GM12878 (cell line): Measurements from ENCODE around the gene HDDC3. TPM values are rescaled to one million over a fixed set of nuclear protein-coding genes. Genes with fewer than 3 reads are reported as not detected.

ENCODE experiments used
- ATAC-seq: fragments of 200-7000 bp; cut with Tn5 transposase; 3 replicates; pipeline ENCODE4 v1.9.1; 2020; ENCODE audit warnings: mild to moderate bottlenecking, moderate library complexity
- BruUV-seq: library from RNA; stranded (reverse); fragments of 400-500 nt; replicated peaks from 2 replicates; lab custom pipeline; 2021; lab: Mats Ljungman, UMichigan
- CTCF ChIA-PET: fragments of 300-600 bp; sonication (Branson Sonifier 250); formaldehyde crosslinking; extraction: SDS; loops from one replicate; lab custom pipeline; 2021; ENCODE audit warnings: inconsistent platforms; lab: Yijun Ruan, JAX
- POLR2A ChIA-PET: fragments of 350-600 bp; formaldehyde crosslinking; extraction: SDS; loops from one replicate; lab custom pipeline; 2021; ENCODE audit warnings: inconsistent platforms; lab: Charles Lee
- RAD21 ChIA-PET: fragments of 300-600 bp; sonication (Branson Sonifier 250); formaldehyde crosslinking; loops from one replicate; lab custom pipeline; 2023; ENCODE audit warnings: antibody characterized with exemption; ENCODE audit not compliant: unreplicated experiment; lab: Charles Lee
- SMC1A ChIA-PET: fragments of 300-600 bp; sonication (Branson Sonifier 250); formaldehyde crosslinking; loops from one replicate; lab custom pipeline; 2023; ENCODE audit not compliant: unreplicated experiment, uncharacterized antibody; lab: Charles Lee
- DNase-seq: peaks from one replicate; pipeline ENCODE4 v3.0.0-alpha.2; 2011; ENCODE audit warnings: low read depth, low spot score
- FAIRE-seq: peaks from 3 replicates; lab custom pipeline; 2011; peaks lifted over from hg19 to GRCh38; lab: Jason Lieb, UNC
- H2AFZ ChIP-seq: 2 replicates; pipeline ENCODE4 v1.6.0; 2011; ENCODE audit warnings: low read depth, low read length, control low read depth; ENCODE audit not compliant: control insufficient read depth
- H3K27ac ChIP-seq: 2 replicates; pipeline ENCODE4 v1.5.1; 2011; ENCODE audit warnings: control low read depth; ENCODE audit not compliant: control insufficient read depth, insufficient read depth
- H3K27me3 ChIP-seq, 2 experiments: replicated peaks in 1 of 2; 2 replicates each; pipeline versions ENCODE4 v1.6.0 to v1.6.1; 2011; ENCODE audit warnings: low read length in 1 of 2; ENCODE audit not compliant: control insufficient read depth in 2 of 2, insufficient read depth in 2 of 2
- H3K36me3 ChIP-seq, 2 experiments: 2 replicates each; pipeline ENCODE4 v1.5.1; 2011; ENCODE audit warnings: low read length in 1 of 2; ENCODE audit not compliant: control insufficient read depth in 2 of 2, insufficient read depth in 2 of 2
- H3K4me1 ChIP-seq: 2 replicates; pipeline ENCODE4 v1.6.1; 2011; ENCODE audit warnings: mild to moderate bottlenecking, low read length, moderate library complexity, mixed read lengths; ENCODE audit not compliant: control insufficient read depth, insufficient read depth
- H3K4me2 ChIP-seq: 2 replicates; pipeline ENCODE4 v1.6.0; 2011; ENCODE audit warnings: control low read depth; ENCODE audit not compliant: control insufficient read depth, insufficient read depth
- H3K4me3 ChIP-seq: fragments of 200-600 bp; sonication (generic); 2 replicates; pipeline ENCODE4 v1.5.1; 2016
- H3K79me2 ChIP-seq: 2 replicates; pipeline ENCODE4 v1.6.0; 2011; ENCODE audit warnings: low read length; ENCODE audit not compliant: control insufficient read depth, insufficient read depth
- H3K9ac ChIP-seq: 2 replicates; pipeline ENCODE4 v1.8.0; 2011; ENCODE audit warnings: low read length, control low read depth, mixed read lengths; ENCODE audit not compliant: control insufficient read depth, insufficient read depth
- H3K9me3 ChIP-seq: replicated peaks from 3 replicates; pipeline ENCODE4 v1.5.1; 2011; ENCODE audit warnings: mild to moderate bottlenecking, low read length; ENCODE audit not compliant: control insufficient read depth, insufficient read depth
- H4K20me1 ChIP-seq: 2 replicates; pipeline ENCODE4 v1.6.0; 2011; ENCODE audit not compliant: control insufficient read depth, insufficient read depth
- ATF3 ChIP-seq: IDR thresholded peaks from 2 replicates; pipeline ENCODE4 v1.6.1; 2011; ENCODE audit warnings: low read depth, mild to moderate bottlenecking, low read length, moderate library complexity, borderline replicate concordance; ENCODE audit errors: extremely low read depth
- EP300 ChIP-seq, 2 experiments: fragments of 150-350 bp in 1 of 2; IDR thresholded peaks; 2 replicates each; pipeline ENCODE4 v1.6.1; 2011 to 2012; ENCODE audit warnings: low read depth in 2 of 2, low read length in 2 of 2, borderline replicate concordance in 1 of 2, improper control_type of control experiment in 1 of 2, inconsistent platforms in 1 of 2; ENCODE audit not compliant: control insufficient read depth in 1 of 2
- EZH2 ChIP-seq: IDR thresholded peaks from 2 replicates; pipeline ENCODE4 v1.6.1; 2012; ENCODE audit warnings: low read depth, mild to moderate bottlenecking, control low read depth, inconsistent platforms, low read length, borderline replicate concordance; ENCODE audit not compliant: control insufficient read depth
- IRF4 ChIP-seq: IDR thresholded peaks from 2 replicates; pipeline ENCODE4 v1.6.1; 2011; ENCODE audit warnings: low read depth, low read length
- MLLT1 ChIP-seq: fragments of 450-650 bp; IDR thresholded peaks from 2 replicates; pipeline ENCODE4 v1.6.1; 2016; ENCODE audit warnings: mild to moderate bottlenecking
- NR2F1 ChIP-seq: fragments of 450-650 bp; conservative IDR thresholded peaks from 2 replicates; pipeline ENCODE4 v1.6.1; 2017; ENCODE audit warnings: mild to moderate bottlenecking
- PAX8 ChIP-seq: fragments of 450-650 bp; IDR thresholded peaks from 2 replicates; pipeline ENCODE4 v1.6.1; 2017; ENCODE audit warnings: mild to moderate bottlenecking, moderate library complexity
- PBX3 ChIP-seq: IDR thresholded peaks from 2 replicates; pipeline ENCODE4 v1.6.1; 2011; ENCODE audit warnings: mild to moderate bottlenecking, low read depth, low read length, moderate library complexity; ENCODE audit not compliant: insufficient replicate concordance
- PML ChIP-seq: IDR thresholded peaks from 2 replicates; pipeline ENCODE4 v1.6.1; 2012; ENCODE audit warnings: low read length, inconsistent platforms
- WRNIP1 ChIP-seq: IDR thresholded peaks from 2 replicates; pipeline ENCODE4 v1.6.1; 2011; ENCODE audit warnings: low read depth, low read length, improper control_type of control experiment, borderline replicate concordance
- ZNF217 ChIP-seq: fragments of 450-650 bp; IDR thresholded peaks from 2 replicates; pipeline ENCODE4 v1.6.1; 2017; ENCODE audit warnings: antibody characterized with exemption, mild to moderate bottlenecking
- ZNF622 ChIP-seq: fragments of 450-650 bp; IDR thresholded peaks from 2 replicates; pipeline ENCODE4 v1.6.1; 2017; ENCODE audit warnings: mild to moderate bottlenecking, inconsistent platforms
- WGBS: methylation state at CpG from one replicate; pipeline ENCODE4 v1.1.6; 2016; ENCODE audit warnings: low lambda C conversion rate; ENCODE audit not compliant: insufficient replicate concordance, insufficient coverage; ENCODE audit errors: missing lambda C conversion rate; 5-methylcytosine and 5-hydroxymethylcytosine counted together
- in situ Hi-C: fragments of 300-500 bp; cut with MboI; formaldehyde crosslinking; loops from 9 replicates; pipeline ENCODE4 v1.14.3; 2018; ENCODE audit warnings: mixed read lengths
- intact Hi-C: fragments of 100-400 bp; cut with micrococcal nuclease; formaldehyde crosslinking; loops from one replicate; pipeline ENCODE4 v1.14.2; 2022; ENCODE audit not compliant: unreplicated experiment
- polyA plus RNA-seq, 11 experiments: library from polyadenylated mRNA; depleted of rRNA in 4 of 11; unstranded in 6 of 11; stranded (reverse) in 5 of 11; fragments of >200 nt; fragmentation: Nextera tagmentation in 4 of 11; fragmentation: Illumina TruSeq in 1 of 11; extraction: Ambion mirVana in 4 of 11; extraction: Trizol in 1 of 11; gene quantifications; 1 replicate in 1 of 11; 2 replicates in 10 of 11; pipeline versions ENCODE4 v1.2.1 to v1.2.3, GENCODE V29; 2011 to 2016; ENCODE audit warnings: inconsistent platforms in 2 of 11, missing spikeins in 2 of 11, low read depth in 1 of 11
- total RNA-seq, 4 experiments: library from RNA; depleted of rRNA in 3 of 4; stranded (reverse); fragments of >200 nt in 3 of 4; fragmentation: Illumina TruSeq in 1 of 4; extraction: Trizol in 1 of 4; gene quantifications; 2 replicates each; pipeline versions ENCODE4 v1.2.1 to v1.2.3, GENCODE V29; 2013 to 2021
- TF ChIP-seq, protein P1 (sequence below): IDR thresholded peaks from 2 replicates; pipeline ENCODE4 v1.6.1; 2011; ENCODE audit warnings: borderline replicate concordance, low read depth, mild to moderate bottlenecking, moderate library complexity, low read length; ENCODE audit not compliant: insufficient read depth, poor library complexity, severe bottlenecking

The HDDC3 gene
- total and polyA plus RNA-seq, 10 of the 15 experiments (the other 5 are each of a cell fraction or from before 2014, with no cell fraction given) = 5.6 to 39.5 (median 23.0) TPM

GRCh38 chr15:90906181-90906849, 26.0 kb downstream of the HDDC3 start:
- intact Hi-C loops = no loop called here
- no peak overlapping the region for H3K9ac ChIP-seq
- H3K36me3 ChIP-seq = peaks cover 18 to 40% of the 10 kb centered on the region in 2 experiments
- H4K20me1 ChIP-seq = no peaks in the 10 kb centered on the region; the same call in 1 of the 2 replicates
- no peaks in the 10 kb centered on the region for H3K27me3 ChIP-seq
- H2AFZ ChIP-seq = no peak overlapping the region
- FAIRE-seq (no peak), DNase-seq (no peak), ATAC-seq (no peak)
- no peak overlapping the region for H3K27ac ChIP-seq
- no peaks in the 10 kb centered on the region for H3K9me3 ChIP-seq
- H3K4me3 ChIP-seq = no peak overlapping the region
- RAD21 ChIA-PET = interaction anchor here (9.2 kb wide), 1 partner anchor 26 kb away, joined by 193 read pairs; the partner anchor contains the start of genes HDDC3 and UNC45A
- POLR2A ChIA-PET = interaction anchor here (7.6 kb wide), 1 partner anchor 26 kb away, joined by 113 read pairs; the partner anchor contains the start of genes HDDC3 and UNC45A
- peaks cover 10% of the 10 kb centered on the region for H3K4me1 ChIP-seq
- SMC1A ChIA-PET = interaction anchor here (1.4 to 12.3 kb wide), 2 partner anchors 17 to 26 kb away, joined by 3 to 225 read pairs; partner anchors contain the start of genes HDDC3 and UNC45A
- in situ Hi-C loops = no loop called here
- H3K79me2 ChIP-seq = peaks cover 18% of the 10 kb centered on the region
- CTCF ChIA-PET = interaction anchor here (15.1 kb wide), 1 partner anchor 23 kb away, joined by 480 read pairs; the partner anchor contains the start of genes HDDC3 and UNC45A
- H3K4me2 ChIP-seq = no peak overlapping the region
- TSS peak; percentile 27 for BruUV-seq
- WGBS = 97% methylated on average over 11 of the region's 11 CpGs
- TF ChIP-seq PML (no peak), WRNIP1 (no peak), EP300 (IDR thresholded peaks at IDR 0.05; ENCODE audit: borderline replicate concordance in 1 of 2, control insufficient read depth in 1 of 2, low read depth in 2 of 2, low read length in 2 of 2) (no peak), NR2F1 (no peak), PBX3 (no peak), IRF4 (no peak), EZH2 (no peak), ZNF217 (no peak), MLLT1 (no peak), PAX8 (no peak), ATF3 (no peak), ZNF622 (no peak)
- TF ChIP-seq, protein P1, sequence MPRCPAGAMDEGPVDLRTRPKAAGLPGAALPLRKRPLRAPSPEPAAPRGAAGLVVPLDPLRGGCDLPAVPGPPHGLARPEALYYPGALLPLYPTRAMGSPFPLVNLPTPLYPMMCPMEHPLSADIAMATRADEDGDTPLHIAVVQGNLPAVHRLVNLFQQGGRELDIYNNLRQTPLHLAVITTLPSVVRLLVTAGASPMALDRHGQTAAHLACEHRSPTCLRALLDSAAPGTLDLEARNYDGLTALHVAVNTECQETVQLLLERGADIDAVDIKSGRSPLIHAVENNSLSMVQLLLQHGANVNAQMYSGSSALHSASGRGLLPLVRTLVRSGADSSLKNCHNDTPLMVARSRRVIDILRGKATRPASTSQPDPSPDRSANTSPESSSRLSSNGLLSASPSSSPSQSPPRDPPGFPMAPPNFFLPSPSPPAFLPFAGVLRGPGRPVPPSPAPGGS = no peak
